ENCODE results near the gene PHACTR3. TPM values are rescaled to one million over a fixed set of nuclear protein-coding genes. Genes with fewer than 3 reads are reported as not detected.

The PHACTR3 gene
- total and polyA plus RNA-seq, 2 of the 8 experiments (the other 6 are each of a cell fraction or from before 2014, with no cell fraction given) = 0.05 to 0.13 TPM

GRCh38 chr20:59729506-59729905 is 125.2 kb downstream of the PHACTR3 start (continued):
- TF ChIP-seq CHD7 (IDR thresholded peaks at IDR 0.05; ENCODE audit: insufficient replicate concordance, low read length) (no peak), EZH2 (IDR thresholded peaks at IDR 0.05; ENCODE audit: low read depth, low read length, severe bottlenecking) (no peak), TAF7 (optimal IDR thresholded peaks at IDR 0.05; ENCODE audit: borderline replicate concordance, low read depth, low read length) (no peak), E2F6 (IDR thresholded peaks at IDR 0.05) (no peak), SAP30 (IDR thresholded peaks at IDR 0.05; ENCODE audit: insufficient read depth, insufficient replicate concordance, low read length) (no peak), PHF8 (conservative IDR thresholded peaks at IDR 0.05; ENCODE audit: low read depth, low read length) (no peak), RAD21 (IDR thresholded peaks at IDR 0.05 in 1 of 2, conservative IDR thresholded peaks at IDR 0.05 in 1 of 2; ENCODE audit: low read depth in 2 of 2, low read length in 2 of 2) (no peak), KDM4A (IDR thresholded peaks at IDR 0.05; ENCODE audit: low read depth, low read length, severe bottlenecking) (no peak)
